Stimulated activated CD4-positive, alpha-beta T cell treated with anti-CD3 and anti-CD28 coated beads, Interleukin-2, amount 100 ng/mL, for 4 hours (primary cell): Measurements from ENCODE around the gene CFL1.
A peak's percentile ranks its signal among the peaks of the same experiment; 100 is the strongest.
"Not testable (repeated sequence)": the region's sequence is repeated elsewhere in the genome, so short reads cannot be mapped to it uniquely, and the experiment has no call there.

Experiments
- DNase-seq: peaks from one replicate; pipeline ENCODE4 v3.0.0-alpha.2; 2020; ENCODE audit warnings: low read depth

CFL1 gene

DNA sequence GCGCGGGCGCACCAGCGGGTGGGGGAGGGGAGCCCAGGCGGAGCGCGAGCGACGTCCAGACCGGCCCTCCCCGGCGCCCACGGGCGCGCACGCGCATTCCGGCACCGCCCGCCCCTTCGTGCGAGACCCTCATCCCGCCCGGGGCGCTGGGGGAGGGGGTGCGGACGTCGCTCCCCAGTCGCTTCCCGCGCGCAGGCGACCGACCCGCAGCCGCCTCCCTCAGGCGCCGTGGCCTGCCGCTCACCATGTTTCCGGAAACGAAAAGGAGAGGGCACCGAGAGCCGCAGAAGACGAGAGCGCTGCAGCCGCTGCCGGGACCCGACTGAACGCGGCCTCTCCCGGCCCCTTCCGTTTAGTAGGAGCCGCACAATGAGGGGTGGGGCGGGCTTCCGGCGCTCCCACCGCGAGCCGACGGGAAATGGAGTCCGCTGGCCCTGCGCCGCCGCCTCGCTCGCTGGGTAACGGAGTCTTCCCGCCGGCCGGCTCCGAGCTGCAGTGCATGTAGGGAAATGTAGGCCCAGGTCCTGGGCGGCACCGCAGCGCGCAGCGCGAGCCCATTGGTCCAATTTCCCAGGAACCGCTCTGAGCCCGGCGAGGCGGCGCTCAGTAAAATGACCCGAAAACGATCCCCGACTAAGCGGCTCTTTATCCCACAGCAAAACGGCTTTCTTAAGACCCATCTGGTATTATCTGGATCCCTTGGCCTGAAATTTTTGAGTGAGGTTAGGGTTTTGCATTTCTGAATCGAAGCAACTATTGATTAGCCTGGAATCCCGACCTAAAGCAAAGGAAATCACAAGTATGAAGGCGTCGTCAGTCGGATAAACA lies at the start of gene CFL1:
Gene CFL1 (minus strand): TSS at position 328 of the 828 bp plus-strand sequence. CDS start 81 bp downstream, at position 247.
- DNase-seq, result peak; percentile 96

DNA sequence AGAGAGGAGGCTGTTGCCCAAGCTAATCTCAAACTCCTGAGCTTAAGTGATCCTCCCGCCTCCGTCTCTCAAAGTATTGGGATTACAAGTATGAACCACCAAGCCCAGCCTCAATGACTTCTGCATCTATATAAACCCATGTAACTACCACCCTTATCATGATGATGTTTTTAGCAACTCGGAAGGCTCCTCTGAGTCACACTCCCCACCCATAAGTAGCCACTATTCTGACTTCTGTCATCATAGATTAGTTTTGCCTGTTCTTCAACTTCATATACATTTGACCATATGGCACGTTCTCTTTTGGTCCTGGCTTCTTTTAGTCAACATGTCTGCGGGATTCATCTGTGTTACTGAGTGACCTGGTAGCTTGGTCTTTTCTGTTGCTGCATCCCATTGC lies 48.6 kb upstream of the CFL1 start:
- no peak for DNase-seq

DNA sequence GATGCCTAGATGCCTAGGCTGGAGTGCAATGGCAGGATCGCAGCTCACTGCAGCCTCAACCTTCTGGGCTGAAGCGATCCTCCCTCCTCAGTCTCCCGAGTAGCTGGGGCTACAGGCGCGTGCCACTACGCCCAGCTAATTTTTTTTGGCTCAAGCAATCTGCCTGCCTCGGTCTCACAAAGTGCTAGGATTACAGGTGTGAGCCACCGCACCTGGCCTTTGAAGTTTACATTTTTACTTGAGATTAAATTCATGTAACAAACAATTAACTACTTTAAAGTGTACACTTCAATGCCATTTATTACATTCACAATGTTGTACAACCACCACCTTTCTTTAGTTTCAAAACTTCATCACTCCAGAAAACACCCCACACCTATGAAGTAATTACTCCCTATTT lies 45.7 kb upstream of the CFL1 start:
- DNase-seq, result no peak

DNA sequence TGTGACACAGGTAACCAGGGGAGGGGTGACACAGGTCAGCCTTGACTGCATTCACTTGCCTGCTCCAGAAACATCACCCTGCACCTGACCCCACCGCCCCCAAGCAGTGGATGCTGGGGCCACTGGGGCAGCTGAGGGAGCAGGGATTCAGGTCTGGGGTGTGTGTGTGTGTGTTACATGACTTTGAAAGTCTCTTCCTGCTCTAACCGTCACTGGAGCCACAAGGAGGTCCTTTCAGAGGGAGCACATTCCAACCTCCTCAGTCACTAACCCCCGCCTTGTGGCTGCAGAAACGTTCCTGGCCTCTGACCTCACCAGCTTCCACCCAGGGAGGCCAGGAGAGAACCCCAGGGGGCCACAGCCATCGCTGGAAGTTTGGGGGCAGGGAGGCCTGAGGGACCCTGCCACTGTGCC lies 45.1 kb upstream of the CFL1 start:
- DNase-seq, result no peak

DNA sequence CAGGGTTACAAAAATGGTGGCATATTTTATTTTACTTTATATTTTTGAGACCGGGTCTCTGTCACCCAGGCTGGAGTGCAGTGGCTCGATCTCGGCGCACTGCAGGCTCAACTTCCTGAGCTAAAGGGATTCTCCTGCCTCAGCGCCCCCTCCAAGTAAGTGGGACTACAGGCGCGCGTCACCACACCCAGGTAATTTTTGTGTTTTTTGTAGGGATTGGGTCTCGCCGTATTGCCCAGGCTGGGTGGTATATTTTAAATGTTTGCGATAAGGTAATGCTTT lies 42.9 kb upstream of the CFL1 start:
- DNase-seq, result no peak

DNA sequence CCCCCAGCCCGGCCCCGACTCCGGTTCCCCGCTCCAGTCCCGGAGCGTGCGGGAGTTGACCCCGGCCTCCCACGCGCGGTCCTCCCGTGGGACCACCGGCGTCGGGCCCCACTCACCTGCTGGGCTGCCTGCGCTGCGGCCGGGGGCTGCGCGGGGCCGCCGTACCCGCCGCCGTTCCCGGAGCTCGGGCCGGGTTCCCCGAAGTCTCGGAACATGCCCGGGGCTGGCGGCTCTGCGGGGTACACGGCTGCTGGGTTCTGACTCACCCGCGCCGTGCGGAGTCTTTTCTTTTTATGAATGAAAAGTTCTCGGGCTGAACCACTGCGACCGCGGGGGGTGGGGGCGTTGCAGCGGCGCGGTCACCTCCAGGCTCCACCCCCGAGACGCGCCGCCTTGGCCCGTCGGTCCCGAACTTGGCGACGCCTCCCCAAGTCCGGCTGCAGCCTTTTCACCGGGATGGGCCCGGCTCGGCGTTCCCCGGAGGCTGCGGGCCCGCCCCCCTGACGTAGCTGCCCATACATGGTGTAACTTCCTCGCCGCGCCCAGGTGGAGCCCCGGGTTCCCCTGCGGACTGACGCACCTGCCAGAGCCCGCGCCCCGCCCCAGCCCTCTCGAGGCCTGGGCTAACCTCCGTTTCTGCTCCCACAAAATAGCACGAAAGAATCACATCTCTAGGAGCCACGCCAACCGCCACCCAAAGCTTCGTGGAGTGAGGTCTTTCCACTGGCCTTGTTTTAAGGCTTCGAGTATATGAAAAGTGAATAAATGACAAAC lies 42.3 kb upstream of the CFL1 start, which contains the start of gene FOSL1:
Gene FOSL1 (minus strand): TSS at position 264 of the 774 bp plus-strand sequence. CDS start 49 bp downstream, at position 215.
- peak; percentile 94 for DNase-seq

DNA sequence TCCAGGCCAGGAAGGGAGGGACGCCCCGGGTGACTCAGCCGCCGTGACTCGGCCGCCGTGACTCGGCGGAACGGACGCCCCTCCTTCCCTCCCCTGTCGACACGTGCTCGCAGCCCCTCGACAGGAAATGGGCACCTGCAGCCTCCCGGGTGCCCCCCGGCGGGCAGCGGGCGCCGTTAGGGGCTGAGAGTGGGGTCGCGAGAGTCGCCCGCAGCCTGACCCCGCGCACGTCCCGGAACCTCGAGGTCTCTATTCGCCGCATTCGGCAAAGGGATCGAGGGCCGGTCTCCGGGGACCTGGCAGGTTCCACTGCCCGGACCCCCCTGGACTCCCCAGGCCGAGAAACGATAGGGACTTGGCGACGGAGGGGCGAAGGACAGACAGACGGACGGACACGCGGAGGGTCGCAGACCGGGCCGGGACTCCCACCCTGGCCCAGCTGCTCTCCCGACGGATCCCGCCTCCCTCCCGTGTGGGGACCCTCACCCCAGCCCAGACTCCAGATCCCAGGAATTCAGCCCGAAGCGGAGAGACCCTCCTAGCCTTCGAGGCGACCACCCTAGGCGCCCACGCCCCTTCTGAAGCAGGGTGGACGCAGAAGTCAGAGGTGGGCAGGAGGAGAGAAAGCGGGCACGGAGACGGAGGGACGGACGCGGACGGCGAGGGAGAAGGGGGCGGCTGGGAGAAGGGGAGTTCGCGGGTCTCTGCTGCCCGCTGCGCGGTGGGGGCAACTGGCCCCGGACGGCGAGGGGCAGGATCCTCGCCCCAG lies 41.6 kb upstream of the CFL1 start:
- DNase-seq, result peak; percentile 77

DNA sequence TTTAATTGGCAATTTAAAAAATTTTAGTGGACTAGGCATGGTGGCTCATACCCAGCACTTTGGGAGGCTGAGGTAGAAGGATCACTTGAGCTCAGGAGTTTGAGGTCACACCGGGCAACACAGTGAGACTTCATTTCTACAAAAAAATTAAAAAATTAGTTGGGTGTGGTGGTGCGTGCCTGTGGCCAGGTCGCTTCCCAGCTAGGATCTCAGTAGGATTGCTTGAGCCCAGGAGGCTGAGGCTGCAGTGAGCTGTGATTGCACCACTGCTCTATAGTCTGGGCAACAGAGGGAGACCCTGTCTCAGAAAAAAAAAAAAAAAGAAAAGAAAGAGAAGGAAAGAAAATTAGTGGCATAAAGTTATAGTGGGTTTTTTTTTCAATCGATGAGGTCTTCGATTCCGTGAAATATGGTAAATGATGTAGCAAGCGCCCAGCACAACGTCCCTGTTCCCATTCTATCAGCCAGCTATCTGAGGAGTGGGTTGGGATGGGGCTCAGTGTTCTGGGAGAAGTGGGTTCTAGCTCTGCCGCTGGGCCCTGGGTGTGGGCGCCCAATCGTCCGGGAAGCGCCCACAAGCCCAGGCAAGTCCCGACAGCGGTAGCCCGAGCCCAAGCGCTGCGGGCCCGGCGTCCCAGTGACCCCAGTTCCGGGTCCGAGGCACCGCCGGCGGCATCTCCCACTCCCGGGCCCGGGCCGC lies 40.8 kb upstream of the CFL1 start:
- DNase-seq, result no peak

DNA sequence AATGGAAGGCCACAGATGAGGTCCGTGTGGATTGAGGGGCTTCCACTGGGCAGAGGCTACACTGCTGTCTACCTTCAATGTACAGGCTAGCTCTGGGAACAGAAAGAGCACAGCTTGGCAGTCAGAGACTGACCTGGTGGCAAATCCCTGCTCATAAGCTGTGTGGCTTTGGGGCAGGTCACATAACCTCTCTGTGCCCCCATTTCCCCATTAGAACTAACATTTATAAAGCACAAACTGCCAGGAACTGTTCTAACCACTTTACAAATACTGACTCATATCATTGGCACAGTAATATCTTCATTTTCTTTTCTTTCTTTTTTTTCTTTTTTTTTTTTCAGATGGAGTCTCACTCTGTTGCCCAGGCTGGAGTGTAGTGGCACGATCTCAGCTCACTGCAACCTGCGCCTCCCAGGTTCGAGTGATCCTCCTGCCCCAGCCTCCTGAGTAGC lies 39.1 kb upstream of the CFL1 start:
- no peak for DNase-seq

DNA sequence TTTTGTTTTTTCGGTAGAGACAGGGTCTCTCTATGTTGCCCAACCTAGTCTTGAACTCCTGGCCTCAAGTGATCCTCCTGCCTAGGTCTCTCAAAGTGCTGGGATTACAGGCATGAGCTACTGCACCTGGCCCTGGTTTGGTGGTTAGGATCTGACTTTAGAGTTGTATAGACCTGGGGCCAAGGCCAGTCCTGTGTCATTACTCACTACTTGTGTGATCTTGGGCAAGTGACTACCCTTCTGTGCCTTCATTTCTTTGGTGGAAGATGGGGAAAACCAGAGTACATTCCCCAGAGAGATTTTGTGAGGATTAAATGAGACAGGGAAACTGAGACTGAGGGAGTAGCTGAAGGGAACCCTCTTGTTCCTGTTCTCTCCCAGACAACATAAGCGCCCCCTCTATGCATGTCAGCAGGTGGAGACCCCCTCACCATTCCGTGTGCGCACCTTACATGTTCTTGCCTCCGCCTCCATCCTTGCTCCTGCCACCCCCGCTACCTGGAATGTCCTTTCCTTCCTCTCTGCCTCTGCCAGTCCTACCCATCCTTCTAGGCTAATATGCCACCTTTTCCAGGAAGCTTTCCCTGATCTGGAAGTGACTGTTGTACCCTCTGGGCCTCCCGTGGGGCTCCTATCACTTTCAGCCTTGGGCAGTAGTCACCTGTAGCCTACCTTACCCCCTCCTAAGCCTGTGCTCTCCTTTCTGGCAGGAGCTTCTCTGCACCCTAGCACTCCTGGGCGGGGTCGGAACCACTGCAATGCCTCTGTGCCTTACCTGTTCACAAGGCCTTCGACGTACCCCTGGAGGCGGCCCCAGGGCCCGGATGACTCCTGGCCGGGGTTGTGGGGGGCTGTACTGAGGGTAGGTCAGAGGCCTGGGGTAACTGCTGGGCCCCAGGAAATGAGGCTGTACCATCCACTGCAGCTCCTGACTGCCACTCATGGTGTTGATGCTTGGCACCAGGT lies 38.3 kb upstream of the CFL1 start:
- DNase-seq, result no peak

DNA sequence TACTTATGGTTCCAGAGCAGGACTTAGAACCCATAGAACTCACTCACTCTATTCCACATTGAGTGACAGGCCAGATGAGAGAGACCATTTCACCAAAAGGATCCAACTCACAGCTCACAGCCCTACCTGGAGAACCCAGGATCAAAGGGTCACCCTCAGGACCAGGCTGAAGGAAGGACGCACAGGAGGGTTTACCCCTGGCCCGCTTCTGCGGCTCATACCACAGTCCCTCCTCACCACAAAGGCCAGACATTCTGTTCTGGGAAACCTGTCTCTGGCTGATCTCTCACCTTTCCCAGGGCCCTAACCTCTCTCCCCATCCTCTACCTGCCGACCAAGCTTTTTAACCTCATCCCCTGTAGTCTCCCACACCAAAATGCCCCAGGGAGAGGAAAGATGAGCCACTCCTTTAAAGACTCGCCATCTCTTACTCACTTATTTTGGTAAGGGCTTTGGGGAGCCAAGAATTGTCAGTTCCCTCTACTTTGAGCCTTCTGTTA lies 37.6 kb upstream of the CFL1 start:
- DNase-seq, result no peak

DNA sequence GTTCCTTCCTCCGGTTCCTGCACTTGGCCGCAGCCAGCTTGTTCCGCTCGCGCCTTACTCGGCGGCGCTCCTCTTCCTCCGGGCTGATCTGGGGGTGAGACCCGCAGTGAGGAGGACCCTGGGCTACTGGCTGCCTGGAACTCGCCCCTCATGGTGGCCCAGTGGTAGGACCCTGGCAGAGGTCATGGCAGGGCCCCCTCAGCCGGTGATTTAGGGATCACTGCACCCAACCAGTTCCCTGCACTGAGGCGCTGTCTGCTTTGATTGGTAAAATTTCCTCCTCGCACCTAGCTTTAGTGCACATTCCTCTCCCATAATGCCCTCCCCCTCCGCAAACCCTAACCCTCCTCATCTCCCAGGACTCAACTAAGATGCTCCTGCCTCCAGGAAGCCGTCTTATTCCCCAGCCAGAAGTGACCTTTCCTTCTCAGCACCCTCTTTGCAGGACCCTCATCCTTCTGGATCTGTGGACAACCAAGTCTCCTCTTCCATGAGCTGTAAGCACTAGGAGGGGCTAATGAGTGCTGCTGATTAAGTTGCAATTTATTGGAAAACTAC lies 36.1 kb upstream of the CFL1 start:
- DNase-seq, result no peak

DNA sequence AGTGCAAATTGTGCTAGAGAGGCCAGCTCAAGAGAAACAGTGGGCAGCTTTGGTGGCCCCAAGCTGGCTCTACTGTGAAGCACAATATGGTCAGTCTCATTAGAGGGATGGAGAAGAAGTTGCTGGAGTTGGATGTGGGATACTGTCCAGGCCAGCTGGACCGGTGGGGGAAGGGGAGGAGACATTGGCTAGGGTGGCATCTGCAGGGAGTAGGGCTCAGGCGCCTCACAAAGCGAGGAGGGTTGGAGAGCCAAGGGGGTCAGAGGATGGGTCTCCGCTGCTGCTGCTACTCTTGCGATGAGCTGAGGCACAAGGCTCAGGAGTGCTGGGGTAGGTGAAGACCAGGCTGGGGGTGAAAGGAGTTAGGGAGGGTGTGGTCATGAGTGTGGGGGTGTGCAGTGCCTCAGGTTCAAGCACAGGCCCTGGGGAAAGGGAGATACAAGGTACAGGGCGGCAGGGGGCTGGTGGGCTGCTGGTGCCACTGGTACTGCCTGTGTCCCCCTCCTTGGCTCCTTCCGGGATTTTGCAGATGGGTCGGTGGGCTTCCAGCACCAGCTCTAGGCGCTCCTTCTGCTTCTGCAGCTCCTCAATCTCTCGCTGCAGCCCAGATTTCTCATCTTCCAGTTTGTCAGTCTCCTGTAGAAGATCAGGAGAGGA lies 34.8 kb upstream of the CFL1 start:
- DNase-seq, result no peak

DNA sequence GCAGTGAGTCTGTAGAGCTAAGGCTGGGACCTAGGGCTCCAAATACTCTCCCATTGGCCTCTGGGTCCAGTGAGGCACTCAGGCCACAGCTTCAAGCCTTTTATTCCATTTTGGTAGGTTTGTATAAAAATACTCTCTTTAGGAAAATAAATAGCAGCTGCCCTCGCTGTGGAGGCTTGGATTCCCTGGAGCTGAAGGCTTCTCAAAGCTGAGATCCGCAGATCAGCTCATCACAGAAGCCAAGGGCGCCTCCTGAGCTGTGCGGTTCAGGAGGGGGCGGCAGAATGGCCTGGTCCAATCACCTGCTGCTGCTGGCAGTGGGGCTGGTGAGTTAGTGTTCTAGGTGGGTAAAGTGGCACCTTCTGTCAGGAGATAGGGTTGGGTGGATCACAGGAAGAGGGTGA lies 34.2 kb upstream of the CFL1 start:
- not testable (repeated sequence) for DNase-seq

DNA sequence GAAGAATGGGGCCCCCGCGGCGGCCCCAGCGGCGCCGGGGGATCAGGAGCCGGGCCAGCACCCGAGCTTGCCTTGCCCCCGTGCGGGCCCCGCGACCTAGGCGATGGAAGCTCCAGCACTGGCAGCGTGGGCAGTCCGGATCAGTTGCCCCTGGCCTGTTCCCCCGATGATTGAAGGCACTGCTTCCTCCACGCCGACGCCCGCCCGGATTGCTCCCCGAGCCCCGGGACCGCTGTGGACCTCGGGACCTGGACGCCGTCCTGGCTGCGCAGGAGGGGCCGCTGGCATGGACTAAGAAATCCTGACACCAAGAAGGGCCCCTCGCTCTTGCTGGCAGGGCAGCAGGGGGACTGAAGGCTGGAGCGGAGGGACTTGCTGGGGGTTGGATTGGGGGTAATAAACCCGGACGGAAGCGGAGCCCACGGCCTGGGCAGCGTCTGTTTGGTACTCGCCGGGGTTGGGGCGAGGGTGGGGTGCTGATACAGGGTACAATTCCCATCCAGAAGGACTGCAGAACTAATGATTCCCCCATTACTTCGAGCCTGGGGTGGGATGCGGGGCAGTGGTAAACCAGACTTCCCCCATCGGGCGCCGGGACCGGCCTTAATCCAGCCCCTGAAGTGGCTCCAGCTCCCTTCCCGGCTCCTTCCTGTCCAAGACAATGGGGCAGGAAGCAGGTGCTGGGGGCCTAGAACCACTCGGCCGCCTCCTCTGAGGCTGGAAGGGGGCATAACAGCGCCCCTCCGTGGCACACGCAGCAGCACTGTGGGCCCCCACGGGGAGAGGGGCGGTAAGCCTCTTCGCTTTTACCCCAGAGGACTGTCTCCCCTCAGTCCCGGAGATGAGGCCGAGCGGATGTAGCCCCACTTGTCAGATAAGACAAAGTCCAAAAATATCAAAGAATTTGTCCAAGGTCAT lies 33.5 kb upstream of the CFL1 start:
- peak; percentile 51 for DNase-seq

DNA sequence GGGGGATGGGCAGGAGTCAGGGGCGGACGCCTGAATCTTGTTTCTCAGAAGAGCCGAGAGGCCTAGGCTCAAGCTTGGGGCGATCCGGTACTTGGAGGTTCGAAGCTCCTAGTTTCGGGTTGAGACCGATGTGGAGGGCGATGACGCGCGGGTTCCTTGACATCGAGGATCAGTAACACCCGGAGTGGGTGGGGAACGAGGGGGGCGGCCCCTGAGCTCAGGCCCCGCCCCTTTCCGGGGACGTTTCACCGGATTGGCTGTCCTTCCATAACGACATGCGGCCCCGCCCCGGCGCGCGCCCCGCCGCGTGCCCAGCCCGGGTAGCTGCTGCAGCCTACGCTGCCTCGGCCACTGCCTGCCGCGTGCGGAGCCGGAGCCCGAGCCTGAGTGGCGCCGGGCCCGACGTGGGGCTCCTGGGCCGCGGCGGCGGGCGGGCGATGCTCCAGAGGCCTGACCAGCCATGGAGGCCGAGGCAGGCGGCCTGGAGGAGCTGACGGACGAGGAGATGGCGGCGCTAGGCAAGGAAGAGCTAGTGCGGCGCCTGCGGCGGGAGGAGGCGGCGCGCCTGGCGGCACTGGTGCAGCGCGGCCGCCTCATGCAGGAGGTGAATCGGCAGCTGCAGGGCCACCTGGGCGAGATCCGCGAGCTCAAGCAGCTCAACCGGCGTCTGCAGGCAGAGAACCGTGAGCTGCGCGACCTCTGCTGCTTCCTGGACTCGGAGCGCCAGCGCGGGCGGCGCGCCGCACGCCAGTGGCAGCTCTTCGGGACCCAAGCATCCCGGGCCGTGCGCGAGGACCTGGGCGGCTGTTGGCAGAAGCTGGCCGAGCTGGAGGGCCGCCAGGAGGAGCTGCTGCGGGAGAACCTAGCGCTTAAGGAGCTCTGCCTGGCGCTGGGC lies 32.6 kb upstream of the CFL1 start, which contains the start of gene CCDC85B:
Gene CCDC85B (plus strand): TSS at position 350 of the 895 bp plus-strand sequence. CDS start 111 bp downstream, at position 461.
- peak; percentile 99 for DNase-seq

DNA sequence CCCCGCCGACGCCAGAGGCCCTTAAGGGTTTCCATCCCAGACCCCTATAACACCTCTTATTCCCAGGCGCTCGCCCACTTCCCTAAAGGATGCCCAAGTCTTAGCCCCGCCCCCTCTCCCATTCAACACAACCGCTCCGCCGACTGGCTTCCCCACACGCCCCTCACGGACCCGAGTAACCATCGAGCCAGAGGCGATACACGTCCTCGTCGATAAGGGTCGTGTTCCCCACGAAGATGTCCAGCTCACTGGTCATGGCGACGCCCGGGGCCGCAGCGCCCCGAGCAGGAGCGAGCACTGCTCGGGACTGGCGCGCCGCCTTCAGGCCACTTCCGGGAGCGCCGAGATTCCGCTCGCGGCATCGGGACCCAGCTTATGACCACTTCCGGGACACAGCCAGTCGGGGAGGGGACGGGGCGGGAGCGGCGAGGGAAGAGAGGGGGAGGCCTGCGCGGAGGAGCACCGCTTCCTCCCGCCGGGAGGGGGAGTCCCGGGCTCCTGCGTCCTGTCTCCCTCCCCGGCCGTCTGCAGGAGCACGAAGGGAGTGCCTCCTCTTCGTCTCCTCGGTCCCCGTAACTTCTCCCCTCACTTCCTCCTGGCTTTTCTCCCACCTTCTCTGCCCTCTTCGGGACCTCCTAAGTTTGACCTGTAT lies 30.3 kb upstream of the CFL1 start, which contains the start of gene FIBP:
Gene FIBP (minus strand): TSS at position 309 of the 652 bp plus-strand sequence. CDS start 53 bp downstream, at position 256.
- peak; percentile 90 for DNase-seq
